K562 (cell line): ENCODE results near the gene RPEL1. TPM values are rescaled to one million over a fixed set of nuclear protein-coding genes. Genes with fewer than 3 reads are reported as not detected.

Source experiments
- ATAC-seq: fragments of 200-7000 bp; cut with Tn5 transposase; 3 replicates; pipeline ENCODE4 v1.9.1; 2020; ENCODE audit warnings: moderate library complexity
- BruUV-seq: library from RNA; stranded (reverse); fragments of 400-500 nt; replicated peaks from 2 replicates; lab custom pipeline; 2021; lab: Mats Ljungman, UMichigan
- CTCF ChIA-PET: fragments of 300-600 bp; formaldehyde crosslinking; extraction: SDS; loops from one replicate; lab custom pipeline; 2021; ENCODE audit warnings: low intra/inter-chr PET ratio; lab: Yijun Ruan, JAX
- POLR2A ChIA-PET: fragments of 300-600, 350-650 bp; sonication (Branson Sonifier 250); formaldehyde crosslinking; extraction: SDS; loops from one replicate; lab custom pipeline; 2021; ENCODE audit warnings: antibody characterized with exemption, inconsistent platforms; lab: Yijun Ruan, JAX
- DNase-seq, 4 experiments: peaks; one replicate each; pipeline versions ENCODE4 v3.0.0 to v3.0.0-alpha.2; 2011 to 2018; ENCODE audit warnings: low spot score in 3 of 4, mixed read lengths in 3 of 4; ENCODE audit errors: extremely low read depth in 1 of 4
- FAIRE-seq: peaks from 2 replicates; lab custom pipeline; 2011; peaks lifted over from hg19 to GRCh38; lab: Jason Lieb, UNC
- H2AFZ ChIP-seq: 2 replicates; pipeline ENCODE4 v1.6.0; 2011; ENCODE audit warnings: low read depth, low read length, control low read depth, inconsistent platforms
- H3K27ac ChIP-seq: fragments of 200-600 bp; 3 replicates; pipeline ENCODE4 v1.8.0; 2011; ENCODE audit warnings: low read depth, mild to moderate bottlenecking, control low read depth, inconsistent platforms, low read length, moderate library complexity, mixed read lengths; ENCODE audit errors: extremely low read depth
- H3K27me3 ChIP-seq, 2 experiments: fragments of 300-600 bp in 1 of 2; 2 replicates in 1 of 2; 3 replicates in 1 of 2; pipeline versions ENCODE4 v1.6.0 to v1.8.0; 2011; ENCODE audit warnings: inconsistent platforms in 2 of 2, low read length in 2 of 2, mild to moderate bottlenecking in 1 of 2, mixed read lengths in 1 of 2, moderate library complexity in 1 of 2; ENCODE audit not compliant: control insufficient read depth in 2 of 2, insufficient read depth in 2 of 2
- H3K36me3 ChIP-seq: fragments of 300-600 bp; 3 replicates; pipeline ENCODE4 v1.8.0; 2011; ENCODE audit warnings: mild to moderate bottlenecking, low read length, inconsistent platforms; ENCODE audit not compliant: control insufficient read depth, insufficient read depth
- H3K4me1 ChIP-seq, 2 experiments: fragments of 200-600 bp in 1 of 2; replicated peaks in 1 of 2; 2 replicates in 1 of 2; 3 replicates in 1 of 2; pipeline versions ENCODE4 v1.5.1 to v1.8.0; 2011; ENCODE audit warnings: inconsistent platforms in 2 of 2, low read length in 2 of 2, mild to moderate bottlenecking in 1 of 2, mixed read lengths in 1 of 2, moderate library complexity in 1 of 2; ENCODE audit not compliant: control insufficient read depth in 2 of 2, insufficient read depth in 2 of 2
- H3K4me2 ChIP-seq: 2 replicates; pipeline ENCODE4 v1.6.1; 2011; ENCODE audit warnings: low read length, control low read depth, inconsistent platforms, mixed read lengths; ENCODE audit not compliant: insufficient read depth
- H3K4me3 ChIP-seq: fragments of 200-600 bp; sonication (generic), shearing (Covaris generic); 2 replicates; pipeline ENCODE4 v1.5.1; 2016; ENCODE audit warnings: control low read depth, inconsistent platforms
- H3K79me2 ChIP-seq: fragments of 200-600 bp; 3 replicates; pipeline ENCODE4 v1.8.0; 2011; ENCODE audit warnings: low read length, inconsistent platforms; ENCODE audit not compliant: control insufficient read depth, insufficient read depth
- H3K9ac ChIP-seq, 2 experiments: 2 replicates each; pipeline versions ENCODE4 v1.6.0 to v1.6.1; 2011; ENCODE audit warnings: low read depth in 2 of 2, low read length in 2 of 2, control low read depth in 1 of 2, inconsistent platforms in 1 of 2, mild to moderate bottlenecking in 1 of 2, mixed read lengths in 1 of 2; ENCODE audit not compliant: insufficient read depth in 1 of 2
- H3K9me1 ChIP-seq: one replicate; pipeline ENCODE4 v1.6.0; 2011; ENCODE audit warnings: inconsistent platforms, mild to moderate bottlenecking, low read length, moderate library complexity; ENCODE audit not compliant: control insufficient read depth, insufficient read depth
- H3K9me3 ChIP-seq: replicated peaks from 2 replicates; pipeline ENCODE4 v1.5.1; 2011; ENCODE audit warnings: low read depth, low read length, inconsistent platforms; ENCODE audit not compliant: control insufficient read depth, insufficient read depth
- H4K20me1 ChIP-seq: replicated peaks from 2 replicates; pipeline ENCODE4 v1.6.1; 2011; ENCODE audit warnings: low read length, inconsistent platforms, mixed read lengths; ENCODE audit not compliant: control insufficient read depth, insufficient read depth
- AFF1 ChIP-seq, 2 experiments: fragments of 450-650 bp; IDR thresholded peaks; 2 replicates each; pipeline ENCODE4 v1.6.1; 2018; ENCODE audit warnings: mild to moderate bottlenecking in 2 of 2, low read depth in 1 of 2; ENCODE audit not compliant: partially characterized antibody in 2 of 2
- CBX8 ChIP-seq: fragments of 200-600 bp; sonication (generic); IDR thresholded peaks from 2 replicates; pipeline ENCODE4 v1.6.1; 2012; ENCODE audit warnings: borderline replicate concordance, mixed run types, low read depth, mild to moderate bottlenecking, moderate library complexity, mixed read lengths, low read length, control low read depth, inconsistent platforms; ENCODE audit not compliant: poor library complexity, severe bottlenecking; ENCODE audit errors: extremely low read depth
- ERF ChIP-seq: fragments of 450-650 bp; formaldehyde crosslinking; IDR thresholded peaks from 2 replicates; pipeline ENCODE4 v1.4.0; 2020; ENCODE audit warnings: mild to moderate bottlenecking, mixed read lengths
- GABPB1 ChIP-seq: sonication (generic); formaldehyde crosslinking; IDR thresholded peaks from 2 replicates; pipeline ENCODE4 v1.8.0; 2022; ENCODE audit warnings: mild to moderate bottlenecking, missing genetic modification reagents
- MIER1 ChIP-seq: fragments of 450-650 bp; IDR thresholded peaks from 2 replicates; pipeline ENCODE4 v1.6.1; 2016; ENCODE audit warnings: antibody characterized with exemption, mild to moderate bottlenecking, low read depth
- NFIC ChIP-seq: fragments of 450-650 bp; IDR thresholded peaks from 2 replicates; pipeline ENCODE4 v1.6.1; 2017; ENCODE audit warnings: mild to moderate bottlenecking, inconsistent platforms
- RHOXF2B ChIP-seq: fragments of 250-450 bp; sonication (Bioruptor Pico); conservative IDR thresholded peaks from 2 replicates; pipeline ENCODE4 v1.5.1; 2021
- SFPQ ChIP-seq: fragments of 200-400 bp; formaldehyde crosslinking; IDR thresholded peaks from 2 replicates; pipeline ENCODE4 v1.6.1; 2017; ENCODE audit warnings: mild to moderate bottlenecking, low read depth, low read length, moderate library complexity
- TBP ChIP-seq: optimal IDR thresholded peaks from 2 replicates; pipeline ENCODE3; 2011; ENCODE audit warnings: low read depth, low read length, improper control_type of control experiment
- ZNF165 ChIP-seq: fragments of 250-450 bp; sonication (Bioruptor Pico); IDR thresholded peaks from 2 replicates; pipeline ENCODE4 v1.4.0; 2020; ENCODE audit warnings: borderline replicate concordance
- WGBS: fragments of 100-300 bp; shearing (Covaris generic); methylation state at CpG from one replicate; pipeline ENCODE4 v1.1.6; 2016; ENCODE audit warnings: low coverage, mixed read lengths; ENCODE audit not compliant: insufficient coverage; ENCODE audit errors: missing lambda C conversion rate; 5-methylcytosine and 5-hydroxymethylcytosine counted together
- in situ Hi-C: fragments of 300-500 bp; cut with MboI; formaldehyde crosslinking; loops from 4 replicates; pipeline ENCODE4 v1.15.0; 2018; ENCODE audit warnings: inconsistent platforms, mixed read lengths
- intact Hi-C: fragments of 100-400 bp; cut with micrococcal nuclease; formaldehyde crosslinking; loops from 2 replicates; pipeline ENCODE4 v1.14.2; 2022
- polyA plus RNA-seq, 8 experiments: library from polyadenylated mRNA; depleted of rRNA in 4 of 8; stranded (reverse) in 5 of 8; unstranded in 3 of 8; fragments of >200 nt; fragmentation: Nextera tagmentation in 2 of 8; fragmentation: Illumina TruSeq in 1 of 8; extraction: Ambion mirVana in 2 of 8; extraction: Trizol in 1 of 8; gene quantifications; 2 replicates each; pipeline versions ENCODE4 v1.2.1 to v1.2.3, GENCODE V29; 2011 to 2014; ENCODE audit warnings: inconsistent platforms in 1 of 8, missing spikeins in 1 of 8
- total RNA-seq, 7 experiments: library from RNA; depleted of rRNA in 6 of 7; stranded (reverse); fragments of >200 nt in 6 of 7; fragmentation: Illumina TruSeq in 2 of 7; extraction: Trizol in 2 of 7; gene quantifications; 2 replicates each; pipeline versions ENCODE4 v1.2.1 to v1.2.3, GENCODE V29; 2011 to 2021; ENCODE audit warnings: low replicate concordance in 1 of 7

The RPEL1 gene
- total and polyA plus RNA-seq, 9 of the 15 experiments (the other 6 are each of a cell fraction or from before 2014, with no cell fraction given) = 0.04 to 0.15 (median 0.07) TPM; not detected in 4

GRCh38 chr10:103278862-103279298, 33.2 kb downstream of the RPEL1 start (continued):
- TF ChIP-seq AFF1 (IDR thresholded peaks at IDR 0.05; ENCODE audit: low read depth in 1 of 2, partially characterized antibody in 2 of 2) = peak in 1 of 2 experiments; percentile 73
- TF ChIP-seq MIER1 = peak; percentile 97
- TF ChIP-seq, all 486 proteins: peak for 15

- H3K9ac ChIP-seq = no peak overlapping the region
- no peaks in the 10 kb centered on the region for H3K9me3 ChIP-seq
- no peak for ATAC-seq
- no peaks in the 10 kb centered on the region for H3K79me2 ChIP-seq
- H3K27me3 ChIP-seq = peaks cover 0 to 20% of the 10 kb centered on the region in 2 experiments; a peak in 3 of 5 replicates
- H3K36me3 ChIP-seq = no peaks in the 10 kb centered on the region
- H3K27ac ChIP-seq = no peak overlapping the region
- POLR2A ChIA-PET = no interaction called here
- BruUV-seq = no TSS peak
- no peak overlapping the region for H3K4me3 ChIP-seq
- H3K4me2 ChIP-seq = no peak overlapping the region
- intact Hi-C loops = no loop called here
- no peak for DNase-seq
- in situ Hi-C loops = no loop called here
- FAIRE-seq = no peak
- no peaks in the 10 kb centered on the region for H3K9me1 ChIP-seq
- H4K20me1 ChIP-seq = no peaks in the 10 kb centered on the region; the same call in 1 of the 2 replicates
- H2AFZ ChIP-seq = no peak overlapping the region
- WGBS = 0% methylated on average over 3 of the region's 3 CpGs
- peaks cover 0 to 3% of the 10 kb centered on the region in 2 experiments; a peak in 2 of 5 replicates for H3K4me1 ChIP-seq
- CTCF ChIA-PET = no interaction called here
- TF ChIP-seq NFIC (no peak), ZNF165 (CRISPR knock-in tag) (no peak), RHOXF2B (CRISPR knock-in tag) (no peak), CBX8 (no peak), ERF (CRISPR knock-in tag) (no peak), GABPB1 (CRISPR knock-in tag) (no peak), TBP (no peak), SFPQ (no peak)
These were observed 34.3 kb downstream of the RPEL1 start for GRCh38 chr10:103280031-103280430.
